ENCODE results near the gene CCDC122. TPM values are rescaled to one million over a fixed set of nuclear protein-coding genes. Genes with fewer than 3 reads are reported as not detected.

Gene CCDC122
- 6.1 and 6.2 TPM in 2 replicates for total RNA-seq

- peak; percentile 18 for DNase-seq (ENCODE audit: extremely low read depth, low read depth, low spot score)
Observed at GRCh38 chr13:43878892-43879754, at the start of gene CCDC122. Gene CCDC122 (minus strand): TSS chr13:43879740. CDS start chr13:43869376, 10,364 bp downstream.

- DNase-seq (ENCODE audit: extremely low read depth, low read depth, low spot score): no peak
Observed at GRCh38 chr13:43924549-43925245, 45.2 kb upstream of the CCDC122 start.

- DNase-seq (ENCODE audit: extremely low read depth, low read depth, low spot score): no peak
Observed at GRCh38 chr13:43920965-43921674, 41.6 kb upstream of the CCDC122 start.

- no peak for DNase-seq (ENCODE audit: extremely low read depth, low read depth, low spot score)
Observed at GRCh38 chr13:43918636-43919035, 39.1 kb upstream of the CCDC122 start.

DNA sequence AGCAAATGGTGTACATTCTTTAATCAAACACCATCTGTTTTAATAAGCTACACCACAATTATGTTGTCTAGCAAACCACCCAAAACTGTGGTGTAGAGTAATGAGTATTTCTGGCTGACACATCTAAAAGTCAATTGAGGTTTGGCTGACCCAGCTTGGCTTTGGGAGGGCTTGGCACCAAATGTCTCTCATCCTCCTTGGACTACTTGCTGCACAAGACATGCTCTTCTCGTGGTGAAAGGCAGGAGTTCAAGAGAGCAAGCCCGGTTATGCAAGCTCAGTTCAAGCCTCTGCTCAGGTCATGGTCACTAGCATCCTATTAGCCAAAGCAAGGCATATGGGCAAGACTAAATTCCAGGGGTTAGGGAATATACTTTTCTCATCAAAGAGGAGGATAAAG is 37.3 kb upstream of the CCDC122 start:
- no peak for DNase-seq (ENCODE audit: extremely low read depth, low read depth, low spot score)

DNA sequence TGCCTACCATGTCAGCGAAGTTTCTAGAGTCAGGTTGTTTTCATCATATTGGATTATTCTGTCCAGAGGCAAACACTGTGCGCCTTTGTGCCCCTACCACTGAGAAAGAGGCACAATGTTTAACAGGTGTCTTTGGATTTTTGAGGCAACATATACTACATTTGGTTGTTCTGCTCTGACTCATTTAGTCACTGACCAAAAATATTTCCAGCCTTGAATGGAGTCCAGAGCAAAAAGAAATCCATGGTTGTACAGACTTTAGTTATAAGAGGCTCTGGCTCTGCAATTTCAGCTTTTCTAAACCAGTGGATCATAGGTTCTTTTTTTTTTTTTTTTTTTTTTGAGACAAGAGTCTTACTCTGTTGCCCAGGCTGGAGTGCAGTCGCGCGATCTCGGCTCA is 35.9 kb upstream of the CCDC122 start:
- no peak for DNase-seq (ENCODE audit: extremely low read depth, low read depth, low spot score)

- DNase-seq (ENCODE audit: extremely low read depth, low read depth, low spot score): no peak
Observed at GRCh38 chr13:43911871-43912270, 32.3 kb upstream of the CCDC122 start.

DNA sequence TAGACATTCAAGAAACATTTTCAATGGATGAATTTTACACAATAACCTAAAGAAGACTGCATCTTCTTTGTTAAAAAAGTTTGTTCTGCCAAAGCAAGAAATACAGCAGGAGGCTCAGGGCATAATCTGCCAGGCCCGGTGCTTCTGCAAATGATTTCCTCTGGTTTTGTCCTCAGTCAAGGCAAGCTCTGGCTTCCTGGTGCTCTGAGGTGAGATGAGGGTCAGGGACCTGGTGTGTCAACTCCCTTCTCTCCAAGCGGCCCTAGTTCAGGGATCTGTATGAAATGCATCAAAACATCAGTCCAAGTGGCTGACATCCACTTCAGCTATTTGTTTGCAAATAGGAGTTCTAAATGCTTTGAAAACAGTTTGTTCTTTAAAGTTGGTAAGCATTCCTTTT is 31.7 kb upstream of the CCDC122 start:
- DNase-seq (ENCODE audit: extremely low read depth, low read depth, low spot score): no peak

GRCh38 chr13:43910856-43911255 is 31.3 kb upstream of the CCDC122 start:
- no peak for DNase-seq (ENCODE audit: extremely low read depth, low read depth, low spot score)

DNA sequence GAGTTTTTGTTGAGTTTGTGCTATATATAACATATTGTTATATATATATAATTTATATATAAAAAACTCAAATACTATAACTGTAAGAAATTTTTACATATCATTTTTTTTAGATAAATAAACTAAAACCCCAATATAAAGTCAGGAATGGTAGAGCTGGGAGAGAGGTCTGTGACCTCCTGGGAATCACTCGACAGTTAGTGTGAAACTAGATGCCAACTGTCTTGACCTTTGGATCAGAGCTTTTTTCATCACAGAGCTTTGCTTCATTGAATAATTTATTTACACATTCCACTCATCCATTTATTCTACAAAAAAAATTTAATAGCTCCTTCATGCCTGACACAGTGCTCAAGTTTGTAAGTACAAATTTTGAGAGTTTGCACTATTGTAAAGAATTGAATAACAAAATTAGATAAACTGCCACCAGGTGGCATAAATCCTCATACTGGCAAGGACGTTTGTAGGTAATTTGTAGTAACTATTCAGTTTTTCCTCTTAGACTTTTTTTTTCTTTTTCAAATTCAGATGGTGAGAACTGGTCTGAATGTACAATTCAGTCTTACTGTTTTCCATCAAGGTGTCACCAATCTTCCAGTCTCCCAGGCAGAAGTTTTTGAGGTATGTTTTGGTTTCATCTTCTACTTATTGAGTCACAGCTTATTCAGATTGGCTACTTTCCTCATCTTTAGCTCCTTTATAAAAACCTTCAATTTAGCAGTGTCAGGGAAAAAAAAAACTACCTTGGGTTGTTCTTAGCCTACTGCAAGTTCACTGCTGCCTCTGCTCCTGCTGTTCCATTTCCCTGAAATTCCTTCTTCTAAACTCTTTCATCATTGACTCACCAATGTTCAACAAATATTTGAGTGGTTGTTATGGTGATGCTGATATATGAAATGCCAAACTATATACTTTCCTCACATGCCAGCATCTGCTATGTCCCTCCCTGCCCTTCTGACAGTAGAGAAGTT is 28.9 kb upstream of the CCDC122 start:
- DNase-seq (ENCODE audit: extremely low read depth, low read depth, low spot score): peak; percentile 54

- peak; percentile 68 for DNase-seq (ENCODE audit: extremely low read depth, low read depth, low spot score)
Observed at GRCh38 chr13:43905435-43906031, 26.0 kb upstream of the CCDC122 start.

GRCh38 chr13:43895940-43896339 is 16.4 kb upstream of the CCDC122 start:
- DNase-seq (ENCODE audit: extremely low read depth, low read depth, low spot score): no peak

GRCh38 chr13:43894438-43894837 is 14.9 kb upstream of the CCDC122 start:
- no peak for DNase-seq (ENCODE audit: extremely low read depth, low read depth, low spot score)

DNA sequence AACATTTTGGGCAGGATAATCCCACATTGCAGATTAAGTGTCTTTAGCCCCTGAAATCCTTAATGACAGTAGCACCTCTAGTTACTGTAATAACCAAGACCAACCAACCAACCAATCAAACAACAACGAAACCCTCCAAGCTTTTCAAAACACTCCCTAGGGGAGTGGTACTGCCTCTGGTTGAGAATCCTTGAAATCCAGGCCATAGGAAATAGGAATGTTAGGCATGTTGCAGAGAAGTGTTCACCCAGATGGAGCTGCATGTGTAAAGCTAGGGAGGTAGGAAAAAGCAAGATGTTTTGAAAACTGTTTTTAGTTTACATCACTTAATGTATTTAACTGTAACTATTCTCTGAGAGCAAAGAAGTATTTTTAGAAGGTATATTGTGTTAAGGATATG is 4.7 kb upstream of the CCDC122 start:
- DNase-seq (ENCODE audit: extremely low read depth, low read depth, low spot score): no peak

GRCh38 chr13:43883631-43884030 is 4.1 kb upstream of the CCDC122 start:
- no peak for DNase-seq (ENCODE audit: extremely low read depth, low read depth, low spot score)

GRCh38 chr13:43881580-43881979 is 2.0 kb upstream of the CCDC122 start:
- DNase-seq (ENCODE audit: extremely low read depth, low read depth, low spot score): no peak

DNA sequence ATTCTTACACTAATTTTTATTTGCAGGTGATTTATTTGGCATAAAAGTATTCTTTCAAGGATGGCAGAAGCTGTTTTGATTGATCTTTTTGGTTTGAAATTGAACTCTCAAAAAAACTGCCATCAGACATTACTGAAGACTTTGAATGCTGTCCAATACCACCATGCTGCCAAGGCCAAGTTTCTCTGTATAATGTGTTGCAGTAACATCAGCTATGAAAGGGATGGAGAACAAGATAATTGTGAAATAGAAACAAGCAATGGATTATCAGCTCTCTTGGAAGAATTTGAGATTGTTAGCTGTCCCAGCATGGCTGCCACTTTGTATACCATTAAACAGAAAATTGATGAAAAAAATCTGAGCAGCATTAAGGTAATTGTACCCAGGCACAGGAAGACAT is 1.4 kb upstream of the CCDC122 start:
- no peak for DNase-seq (ENCODE audit: extremely low read depth, low read depth, low spot score)

GRCh38 chr13:43880214-43880855 is 795 bp upstream of the CCDC122 start:
- DNase-seq (ENCODE audit: extremely low read depth, low read depth, low spot score): no peak

GRCh38 chr13:43879755-43880181 is 228 bp upstream of the CCDC122 start, which contains the start of gene LACC1:
Gene LACC1 (plus strand): TSS chr13:43879904. CDS start chr13:43880986, 1,082 bp downstream.
- DNase-seq (ENCODE audit: extremely low read depth, low read depth, low spot score): no peak

All from glomerular endothelial cell (primary cell).